DND-41 (cell line): ENCODE results near the gene RETN.

ENCODE experiments used
- ATAC-seq: fragments of 200-7000 bp; cut with Tn5 transposase; 3 replicates; pipeline ENCODE4 v1.9.1; 2021; ENCODE audit warnings: low read depth; ENCODE audit not compliant: insufficient read depth
- DNase-seq: peaks from one replicate; pipeline ENCODE4 v3.0.0-alpha.2; 2020
- H2AFZ ChIP-seq: 2 replicates; pipeline ENCODE4 v1.6.0; 2012; ENCODE audit warnings: low read depth, low read length
- H3K27ac ChIP-seq: 2 replicates; pipeline ENCODE4 v1.5.1; 2012; ENCODE audit warnings: low read length, inconsistent platforms
- H3K27me3 ChIP-seq: fragments of 200-600 bp; sonication (generic); 2 replicates; pipeline ENCODE4 v1.6.0; 2012; ENCODE audit warnings: low read length, mild to moderate bottlenecking, inconsistent platforms; ENCODE audit not compliant: insufficient read depth, poor library complexity
- H3K36me3 ChIP-seq: 2 replicates; pipeline ENCODE4 v1.5.1; 2012; ENCODE audit warnings: low read length, inconsistent platforms; ENCODE audit not compliant: insufficient read depth
- H3K4me1 ChIP-seq: 2 replicates; pipeline ENCODE4 v1.5.1; 2012; ENCODE audit warnings: mild to moderate bottlenecking, low read length; ENCODE audit not compliant: insufficient read depth
- H3K4me2 ChIP-seq: 2 replicates; pipeline ENCODE4 v1.6.0; 2012; ENCODE audit warnings: mild to moderate bottlenecking, moderate library complexity, low read length, inconsistent platforms; ENCODE audit not compliant: insufficient read depth
- H3K4me3 ChIP-seq, 2 experiments: fragments of 200-600 bp in 1 of 2; shearing (Covaris generic) in 1 of 2; 2 replicates each; pipeline ENCODE4 v1.5.1; 2012 to 2016; ENCODE audit warnings: inconsistent platforms in 2 of 2, low read length in 2 of 2, mild to moderate bottlenecking in 2 of 2, low read depth in 1 of 2, moderate library complexity in 1 of 2
- H3K79me2 ChIP-seq: 2 replicates; pipeline ENCODE4 v1.6.0; 2012; ENCODE audit warnings: low read length, inconsistent platforms; ENCODE audit not compliant: insufficient read depth
- H3K9ac ChIP-seq: 2 replicates; pipeline ENCODE4 v1.6.0; 2012; ENCODE audit warnings: low read depth, mild to moderate bottlenecking, inconsistent platforms, low read length, moderate library complexity
- H3K9me3 ChIP-seq: 2 replicates; pipeline ENCODE4 v1.5.1; 2012; ENCODE audit warnings: low read length, moderate library complexity, mild to moderate bottlenecking, inconsistent platforms; ENCODE audit not compliant: insufficient read depth, severe bottlenecking
- H4K20me1 ChIP-seq: 2 replicates; pipeline ENCODE4 v1.6.0; 2012; ENCODE audit warnings: low read length; ENCODE audit not compliant: insufficient read depth
- CTCF ChIP-seq: IDR thresholded peaks from 2 replicates; pipeline ENCODE4 v1.5.1; 2012; ENCODE audit warnings: borderline replicate concordance, low read length, moderate library complexity, mild to moderate bottlenecking; ENCODE audit not compliant: poor library complexity, severe bottlenecking; ENCODE audit errors: extremely low read depth
- EZH2 ChIP-seq: IDR thresholded peaks from 3 replicates; pipeline ENCODE4 v1.6.1; 2012; ENCODE audit warnings: borderline replicate concordance, low read depth, mild to moderate bottlenecking, moderate library complexity, low read length, inconsistent platforms; ENCODE audit not compliant: severe bottlenecking

RETN gene

GRCh38 chr19:7718668-7719067, 49.8 kb downstream of the RETN start:
- Histone ChIP-seq H3K27ac (no peak overlapping the region), H4K20me1 (no peaks in the 10 kb centered on the region), H3K27me3 (no peaks in the 10 kb centered on the region), H3K4me2 (no peak overlapping the region), H3K9me3 (no peaks in the 10 kb centered on the region), H3K36me3 (no peaks in the 10 kb centered on the region), H3K79me2 (no peaks in the 10 kb centered on the region), H3K9ac (no peak overlapping the region), H3K4me3 (no peak overlapping the region), H3K4me1 (no peaks in the 10 kb centered on the region; the same call in 1 of the 2 replicates), H2AFZ (no peak overlapping the region; the same call in 1 of the 2 replicates)
- TF ChIP-seq EZH2 (no peak), CTCF (no peak)
- ATAC-seq (no peak), DNase-seq (no peak)
